AG04450 (cell line): ENCODE data around the gene TNS3. TPM values are rescaled to one million over a fixed set of nuclear protein-coding genes. Genes with fewer than 3 reads are reported as not detected.
"Not testable (repeated sequence)": the region's sequence is repeated elsewhere in the genome, so short reads cannot be mapped to it uniquely, and the experiment has no call there.

Experiments
- CTCF ChIA-PET: fragments of 300-600, 350-600 bp; formaldehyde crosslinking; extraction: SDS; loops from one replicate; lab custom pipeline; 2022; ENCODE audit warnings: antibody characterized with exemption, inconsistent platforms; lab: Charles Lee
- POLR2A ChIA-PET: fragments of 350-600 bp; formaldehyde crosslinking; extraction: SDS; loops from one replicate; lab custom pipeline; 2021; ENCODE audit warnings: antibody characterized with exemption, inconsistent platforms; lab: Yijun Ruan, JAX
- DNase-seq: peaks from one replicate; pipeline ENCODE4 v3.0.0-alpha.2; 2011; ENCODE audit warnings: low read depth, low spot score
- H3K27ac ChIP-seq: one replicate; pipeline ENCODE4 v1.5.1; 2012; ENCODE audit warnings: low read depth, low read length, control low read depth
- H3K27me3 ChIP-seq: one replicate; pipeline ENCODE4 v1.6.0; 2012; ENCODE audit warnings: low read length; ENCODE audit not compliant: control insufficient read depth, insufficient read depth
- H3K4me3 ChIP-seq: 2 replicates; pipeline ENCODE4 v1.5.1; 2011; ENCODE audit warnings: mild to moderate bottlenecking, low read depth, low read length, control low read depth
- H3K9me3 ChIP-seq: 2 replicates; pipeline ENCODE4 v1.5.1; 2012; ENCODE audit warnings: low read length; ENCODE audit not compliant: control insufficient read depth, insufficient read depth
- CTCF ChIP-seq: IDR thresholded peaks from 2 replicates; pipeline ENCODE4 v1.5.1; 2011; ENCODE audit warnings: low read depth, low read length, control low read depth, inconsistent platforms
- polyA plus RNA-seq: library from polyadenylated mRNA; depleted of rRNA; stranded (reverse); fragments of >200 nt; gene quantifications from 2 replicates; pipeline ENCODE4 v1.2.3, GENCODE V29; 2011

The TNS3 gene
- polyA plus RNA-seq, 1 experiment: 131 TPM

- DNase-seq: no peak
- H3K27ac ChIP-seq: peak overlapping the region; percentile 81
- CTCF ChIA-PET: interaction anchor here (1.0 to 2.8 kb wide), 3 partner anchors 8 to 228 kb away, joined by 3 to 12 read pairs (median 4); no protein-coding TSS in a partner anchor
Observed at GRCh38 chr7:47591089-47591654, 9.3 kb upstream of the TNS3 start.

GRCh38 chr7:47590215-47590614 is 8.3 kb upstream of the TNS3 start:
- not testable (repeated sequence) for H3K27me3 ChIP-seq, H3K27ac ChIP-seq, DNase-seq, H3K9me3 ChIP-seq, H3K4me3 ChIP-seq
- CTCF ChIA-PET: interaction anchor here (2.8 kb wide), 1 partner anchor 229 kb away, joined by 12 read pairs; no protein-coding TSS in a partner anchor
- POLR2A ChIA-PET: interaction anchor here (1.0 kb wide), 1 partner anchor 20 kb away, joined by 5 read pairs; no protein-coding TSS in a partner anchor

More at GRCh38 chr7:47591089-47591654, 9.3 kb upstream of the TNS3 start:
- no peak for TF ChIP-seq CTCF
- POLR2A ChIA-PET: interaction anchor here (0.6 to 2.1 kb wide), 5 partner anchors 10 to 255 kb away, joined by 4 to 15 read pairs (median 6); no protein-coding TSS in a partner anchor
- H3K9me3 ChIP-seq: peaks cover 11% of the 10 kb centered on the region
- no peak overlapping the region for H3K4me3 ChIP-seq
- H3K27me3 ChIP-seq: no peaks in the 10 kb centered on the region

- TF ChIP-seq CTCF: no peak
- no peak overlapping the region for H3K4me3 ChIP-seq
- POLR2A ChIA-PET: no interaction called here
- CTCF ChIA-PET: interaction anchor here (0.7 kb wide), 1 partner anchor 206 kb away, joined by 3 read pairs; no protein-coding TSS in a partner anchor
- H3K27ac ChIP-seq: no peak overlapping the region
- H3K27me3 ChIP-seq: no peaks in the 10 kb centered on the region
- peaks cover 4% of the 10 kb centered on the region; the same call in 1 of the 2 replicates for H3K9me3 ChIP-seq
- no peak for DNase-seq
Observed at GRCh38 chr7:47588704-47589225, 6.9 kb upstream of the TNS3 start.

- Histone ChIP-seq H3K27ac (no peak overlapping the region), H3K27me3 (no peaks in the 10 kb centered on the region), H3K4me3 (no peak overlapping the region), H3K9me3 (peaks cover 4% of the 10 kb centered on the region; the same call in 1 of the 2 replicates)
- POLR2A ChIA-PET: interaction anchor here (1.0 kb wide), 1 partner anchor 14 kb away, joined by 3 read pairs; no protein-coding TSS in a partner anchor
- DNase-seq: no peak
- CTCF ChIA-PET: no interaction called here
- no peak for TF ChIP-seq CTCF
Observed at GRCh38 chr7:47587976-47588375, 6.1 kb upstream of the TNS3 start.

- Histone ChIP-seq H3K4me3 (no peak overlapping the region), H3K9me3 (0 out of 2 replicates have a peak, but pooled peaks cover 4% of the 10 kb centered on the region), H3K27me3 (no peaks in the 10 kb centered on the region), H3K27ac (no peak overlapping the region)
- CTCF ChIA-PET: interaction anchor here (0.6 kb wide), 1 partner anchor 266 kb away, joined by 6 read pairs; no protein-coding TSS in a partner anchor
- POLR2A ChIA-PET: interaction anchor here (1.0 kb wide), 1 partner anchor 15 kb away, joined by 3 read pairs; no protein-coding TSS in a partner anchor
- no peak for DNase-seq
- TF ChIP-seq CTCF: no peak
Observed at GRCh38 chr7:47587351-47587750, 5.4 kb upstream of the TNS3 start.
